GM19239 (cell line): Measurements from ENCODE around the gene NPAS2.

Experiments
- DNase-seq: peaks from one replicate; pipeline ENCODE4 v3.0.0; 2011; ENCODE audit warnings: low spot score; ENCODE audit not compliant: insufficient read length
- FAIRE-seq: peaks from 2 replicates; lab custom pipeline; 2011; peaks lifted over from hg19 to GRCh38; lab: Jason Lieb, UNC

Gene NPAS2

GRCh38 chr2:100955226-100955625 is 135.3 kb downstream of the NPAS2 start:
- FAIRE-seq (no peak), DNase-seq (no peak)

- no peak for FAIRE-seq
These were observed 136.1 kb downstream of the NPAS2 start for GRCh38 chr2:100956081-100956480.

GRCh38 chr2:100957996-100958653 is 138.2 kb downstream of the NPAS2 start:
- FAIRE-seq (no peak), DNase-seq (no peak)

More at GRCh38 chr2:100956081-100956480, 136.1 kb downstream of the NPAS2 start:
- DNase-seq, result no peak

- no peak for DNase-seq
These were observed 139.4 kb downstream of the NPAS2 start for GRCh38 chr2:100959225-100959880.

GRCh38 chr2:100960688-100961087 is 140.7 kb downstream of the NPAS2 start:
- DNase-seq (no peak), FAIRE-seq (no peak)

More at GRCh38 chr2:100959225-100959880, 139.4 kb downstream of the NPAS2 start:
- no peak for FAIRE-seq

- FAIRE-seq (no peak), DNase-seq (no peak)
These were observed 142.6 kb downstream of the NPAS2 start for GRCh38 chr2:100962366-100963025.

GRCh38 chr2:100963026-100963375 is 143.1 kb downstream of the NPAS2 start:
- FAIRE-seq, result no peak
- DNase-seq, result no peak

- DNase-seq (no peak), FAIRE-seq (no peak)
These were observed 144.3 kb downstream of the NPAS2 start for GRCh38 chr2:100964222-100964621.

- FAIRE-seq, result no peak
- no peak for DNase-seq
These were observed 144.8 kb downstream of the NPAS2 start for GRCh38 chr2:100964681-100965169.

GRCh38 chr2:100965596-100965995 is 145.7 kb downstream of the NPAS2 start:
- FAIRE-seq (no peak), DNase-seq (no peak)

- no peak for FAIRE-seq
- DNase-seq, result no peak
These were observed 147.8 kb downstream of the NPAS2 start for GRCh38 chr2:100967716-100968115.

- no peak for FAIRE-seq
These were observed 148.5 kb downstream of the NPAS2 start for GRCh38 chr2:100968146-100969145.

GRCh38 chr2:100969998-100970397 is 150.1 kb downstream of the NPAS2 start:
- no peak for DNase-seq
- no peak for FAIRE-seq

More at GRCh38 chr2:100968146-100969145, 148.5 kb downstream of the NPAS2 start:
- no peak for DNase-seq

- no peak for FAIRE-seq
- DNase-seq, result no peak
These were observed 151.3 kb downstream of the NPAS2 start for GRCh38 chr2:100971221-100971620.

- FAIRE-seq, result no peak
- no peak for DNase-seq
These were observed 152.5 kb downstream of the NPAS2 start for GRCh38 chr2:100972452-100972851.

GRCh38 chr2:100974712-100975520 is 155.0 kb downstream of the NPAS2 start:
- no peak for DNase-seq
- FAIRE-seq, result no peak

GRCh38 chr2:100975521-100975785 is 155.5 kb downstream of the NPAS2 start:
- FAIRE-seq (no peak), DNase-seq (no peak)

- FAIRE-seq, result no peak
- DNase-seq, result no peak
These were observed 156.1 kb downstream of the NPAS2 start for GRCh38 chr2:100976061-100976460.

- FAIRE-seq, result peak; percentile 71
These were observed 156.9 kb downstream of the NPAS2 start for GRCh38 chr2:100976645-100977391.

More at GRCh38 chr2:100976645-100977391, 156.9 kb downstream of the NPAS2 start:
- DNase-seq, result peak; percentile 36
